Measurements from ENCODE around the gene NFASC. TPM values are rescaled to one million over a fixed set of nuclear protein-coding genes. Genes with fewer than 3 reads are reported as not detected.

Gene NFASC
- total and polyA plus RNA-seq, 9 of the 15 experiments (the other 6 are each of a cell fraction or from before 2014, with no cell fraction given), result 0.03 to 0.16 (median 0.06) TPM; not detected in 6

GRCh38 chr1:205030241-205030640 lies 159.6 kb downstream of the NFASC start:
- ATAC-seq (no peak), FAIRE-seq (no peak), DNase-seq (ENCODE audit: extremely low read depth in 1 of 4, low spot score in 3 of 4) (no peak)
- intact Hi-C loops (cut with micrococcal nuclease), result no loop called here
- Histone ChIP-seq H2AFZ (ENCODE audit: low read depth, low read length) (no peak overlapping the region), H3K36me3 (ENCODE audit: control insufficient read depth, insufficient read depth, low read length) (no peaks in the 10 kb centered on the region), H3K9me1 (ENCODE audit: control insufficient read depth, insufficient read depth, low read length) (no peaks in the 10 kb centered on the region), H3K4me2 (ENCODE audit: insufficient read depth, low read length) (no peak overlapping the region), H3K27ac (ENCODE audit: extremely low read depth, low read depth, low read length) (no peak overlapping the region), H3K9me3 (replicated peaks; ENCODE audit: control insufficient read depth, insufficient read depth, low read depth, low read length) (no peaks in the 10 kb centered on the region), H3K79me2 (ENCODE audit: control insufficient read depth, insufficient read depth, low read length) (no peaks in the 10 kb centered on the region), H3K4me1 (replicated peaks in 1 of 2; ENCODE audit: control insufficient read depth in 2 of 2, insufficient read depth in 2 of 2, low read length in 2 of 2) (no peaks in the 10 kb centered on the region), H4K20me1 (replicated peaks; ENCODE audit: control insufficient read depth, insufficient read depth, low read length) (peaks cover 16% of the 10 kb centered on the region), H3K9ac (ENCODE audit: insufficient read depth in 1 of 2, low read depth in 2 of 2, low read length in 2 of 2) (no peak overlapping the region), H3K4me3 (no peak overlapping the region), H3K27me3 (ENCODE audit: control insufficient read depth in 2 of 2, insufficient read depth in 2 of 2, low read length in 2 of 2) (peaks cover 48 to 80% of the 10 kb centered on the region in 2 experiments)
- POLR2A ChIA-PET, result interaction anchor here (0.7 to 1.4 kb wide), 4 partner anchors 11 to 130 kb away, joined by 3 to 4 read pairs (median 4); no protein-coding TSS in a partner anchor
- no TSS peak for BruUV-seq (replicated peaks)
- in situ Hi-C loops (cut with MboI), result no loop called here
- TF ChIP-seq, protein P1, sequence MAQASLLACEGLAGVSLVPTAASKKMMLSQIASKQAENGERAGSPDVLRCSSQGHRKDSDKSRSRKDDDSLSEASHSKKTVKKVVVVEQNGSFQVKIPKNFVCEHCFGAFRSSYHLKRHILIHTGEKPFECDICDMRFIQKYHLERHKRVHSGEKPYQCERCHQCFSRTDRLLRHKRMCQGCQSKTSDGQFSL (CRISPR knock-in tag; IDR thresholded peaks at IDR 0.05), result no peak
- TF ChIP-seq, protein P1 (tag; IDR thresholded peaks at IDR 0.05), result no peak
- TF ChIP-seq ETV5 (CRISPR knock-in tag; IDR thresholded peaks at IDR 0.05; ENCODE audit: low read depth) (no peak), JUND (IDR thresholded peaks at IDR 0.05; ENCODE audit: borderline replicate concordance, low read depth, low read length) (no peak), JUND (tag; IDR thresholded peaks at IDR 0.05; ENCODE audit: borderline replicate concordance, low read depth, low read length) (no peak), CHD4 (IDR thresholded peaks at IDR 0.05; ENCODE audit: insufficient read depth, insufficient replicate concordance, low read depth, low read length, poor library complexity, severe bottlenecking) (no peak), CHCHD3 (CRISPR knock-in tag; IDR thresholded peaks at IDR 0.05) (no peak), HMG20B (CRISPR knock-in tag; IDR thresholded peaks at IDR 0.05) (no peak), NCOR1 (IDR thresholded peaks at IDR 0.05) (no peak), NR0B1 (IDR thresholded peaks at IDR 0.05; ENCODE audit: partially characterized antibody) (no peak)
- TF ChIP-seq, protein P2, sequence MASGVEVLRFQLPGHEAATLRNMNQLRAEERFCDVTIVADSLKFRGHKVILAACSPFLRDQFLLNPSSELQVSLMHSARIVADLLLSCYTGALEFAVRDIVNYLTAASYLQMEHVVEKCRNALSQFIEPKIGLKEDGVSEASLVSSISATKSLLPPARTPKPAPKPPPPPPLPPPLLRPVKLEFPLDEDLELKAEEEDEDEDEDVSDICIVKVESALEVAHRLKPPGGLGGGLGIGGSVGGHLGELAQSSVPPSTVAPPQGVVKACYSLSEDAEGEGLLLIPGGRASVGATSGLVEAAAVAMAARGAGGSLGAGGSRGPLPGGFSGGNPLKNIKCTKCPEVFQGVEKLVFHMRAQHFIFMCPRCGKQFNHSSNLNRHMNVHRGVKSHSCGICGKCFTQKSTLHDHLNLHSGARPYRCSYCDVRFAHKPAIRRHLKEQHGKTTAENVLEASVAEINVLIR (CRISPR knock-in tag; IDR thresholded peaks at IDR 0.05), result no peak
- WGBS (ENCODE audit: insufficient coverage, low coverage, missing lambda C conversion rate), result 2% methylated on average over 6 of the region's 6 CpGs
- CTCF ChIA-PET (ENCODE audit: low intra/inter-chr PET ratio), result no interaction called here

All from K562 (cell line).